KOPT-K1 (cell line): ENCODE measurements around the gene CHEK2.

ENCODE experiments used
- H3K27ac ChIP-seq: fragments of 200-600 bp; sonication (generic); 2 replicates; pipeline ENCODE4 v1.5.1; 2016; ENCODE audit warnings: antibody characterized with exemption, mild to moderate bottlenecking, low read depth, low read length; ENCODE audit not compliant: poor library complexity, severe bottlenecking
- H3K36me3 ChIP-seq: fragments of 200-600 bp; sonication (generic); 2 replicates; pipeline ENCODE4 v1.5.1; 2017; ENCODE audit warnings: antibody characterized with exemption, mild to moderate bottlenecking, low read length, moderate library complexity; ENCODE audit not compliant: insufficient read depth
- H3K9me3 ChIP-seq: fragments of 200-600 bp; sonication (generic); 2 replicates; pipeline ENCODE4 v1.5.1; 2017; ENCODE audit warnings: antibody characterized with exemption, low read length, mild to moderate bottlenecking; ENCODE audit not compliant: insufficient read depth, poor library complexity, severe bottlenecking

The CHEK2 gene

DNA sequence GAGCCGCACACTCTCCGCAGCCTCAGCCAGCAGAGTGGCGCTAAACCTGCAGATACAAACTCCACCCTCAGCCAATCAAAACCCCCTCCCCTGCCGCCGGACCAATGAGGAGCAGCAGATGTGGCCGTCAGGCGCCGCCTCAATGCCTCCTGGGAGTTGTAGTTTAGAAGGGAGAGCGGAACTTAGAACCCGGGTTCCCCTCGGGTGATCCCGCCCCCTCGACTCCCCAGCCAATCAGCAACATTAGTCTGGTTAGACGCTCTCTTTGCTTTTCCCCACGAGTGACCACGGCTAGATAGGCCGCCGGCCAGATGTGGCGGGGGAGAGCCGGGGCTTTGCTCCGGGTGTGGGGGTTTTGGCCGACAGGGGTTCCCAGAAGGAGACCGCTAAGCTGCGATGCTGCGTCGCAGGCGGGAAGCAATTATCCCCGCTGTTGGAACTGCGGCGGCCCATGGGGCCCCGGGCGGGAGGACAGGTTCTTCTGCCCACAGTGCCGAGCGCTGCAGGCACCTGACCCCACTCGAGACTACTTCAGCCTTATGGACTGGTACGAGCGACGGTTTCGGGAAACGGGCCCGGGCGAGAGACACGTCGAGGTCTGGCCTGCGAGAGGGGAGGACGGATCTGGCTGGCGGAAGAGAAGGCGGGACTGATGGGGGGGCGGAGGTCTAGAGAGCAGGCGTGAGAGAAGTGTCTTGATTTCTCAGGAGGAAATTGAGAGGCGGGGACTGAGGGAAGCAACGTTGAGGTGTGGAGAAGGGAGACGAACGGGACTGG is at the start of gene CHEK2, which contains the start of gene HSCB:
Gene CHEK2 (minus strand): TSS at position 36 of the 777 bp plus-strand sequence. CDS start 7,099 bp downstream, outside the sequence.
Gene HSCB (plus strand): TSS at position 255 of the 777 bp plus-strand sequence. CDS start 57 bp downstream, at position 312.
- peak within 1 kb of the TSS; percentile 90 for H3K27ac ChIP-seq
- peaks cover 46% of the 10 kb centered on the region for H3K36me3 ChIP-seq
- no peaks in the 10 kb centered on the region for H3K9me3 ChIP-seq

DNA sequence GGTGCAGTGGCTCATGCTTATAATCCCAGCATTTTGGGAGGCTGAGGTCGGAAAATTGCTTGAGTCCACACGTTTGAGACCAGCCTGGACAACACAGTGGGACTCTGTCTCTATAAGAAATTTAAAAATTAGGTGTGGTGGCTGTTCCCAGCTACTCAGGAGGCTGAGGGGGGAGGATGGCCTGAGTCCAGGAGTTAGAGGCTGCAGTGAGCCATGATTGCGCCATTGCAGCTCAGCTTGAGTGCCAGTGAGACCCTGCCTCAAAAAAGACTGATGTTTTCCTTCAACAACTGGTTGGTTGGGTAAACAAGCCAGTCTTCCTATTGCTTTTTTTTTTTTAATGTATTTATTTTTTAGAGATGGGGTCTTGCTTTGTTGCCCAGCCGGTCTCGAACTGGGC is 49.5 kb upstream of the CHEK2 start:
- Histone ChIP-seq H3K27ac (no peak overlapping the region), H3K36me3 (peaks cover 76% of the 10 kb centered on the region), H3K9me3 (no peaks in the 10 kb centered on the region)

- H3K27ac ChIP-seq: no peak overlapping the region
- H3K9me3 ChIP-seq: no peaks in the 10 kb centered on the region
- peaks cover 76% of the 10 kb centered on the region for H3K36me3 ChIP-seq
Observed at GRCh38 chr22:28788601-28789000, 47.0 kb upstream of the CHEK2 start.

GRCh38 chr22:28783786-28784671 is 42.4 kb upstream of the CHEK2 start:
- Histone ChIP-seq H3K36me3 (peaks cover 96% of the 10 kb centered on the region), H3K9me3 (no peaks in the 10 kb centered on the region), H3K27ac (no peak overlapping the region)

GRCh38 chr22:28780296-28780695 is 38.7 kb upstream of the CHEK2 start:
- Histone ChIP-seq H3K36me3 (peaks cover 95% of the 10 kb centered on the region), H3K27ac (no peak overlapping the region), H3K9me3 (no peaks in the 10 kb centered on the region)

- peaks cover 95% of the 10 kb centered on the region for H3K36me3 ChIP-seq
- H3K27ac ChIP-seq: no peak overlapping the region
Observed at GRCh38 chr22:28779833-28780232, 38.2 kb upstream of the CHEK2 start.

DNA sequence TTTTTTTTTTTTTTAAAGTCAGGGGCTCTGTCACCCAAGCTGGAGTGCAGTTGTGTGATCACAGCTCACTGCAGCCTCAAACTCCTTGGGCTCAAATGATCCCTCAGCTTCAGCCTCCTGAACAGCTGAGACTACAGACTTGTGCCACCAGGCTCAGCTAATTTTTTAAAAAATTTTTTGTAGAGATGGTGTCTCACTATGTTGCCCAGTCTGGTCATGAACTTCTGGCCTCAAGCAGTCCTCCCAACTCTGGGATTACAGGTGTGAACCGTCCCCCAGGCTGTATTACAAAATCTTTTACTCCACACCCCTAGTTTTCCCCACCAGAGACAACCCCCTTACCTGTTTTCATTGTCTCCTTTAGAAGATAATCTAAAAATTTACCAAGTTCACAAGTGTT is 32.8 kb upstream of the CHEK2 start:
- peaks cover 51% of the 10 kb centered on the region for H3K36me3 ChIP-seq
- peaks cover under 1% of the 10 kb centered on the region for H3K9me3 ChIP-seq
- H3K27ac ChIP-seq: no peak overlapping the region

More at GRCh38 chr22:28779833-28780232, 38.2 kb upstream of the CHEK2 start:
- H3K9me3 ChIP-seq: no peaks in the 10 kb centered on the region

DNA sequence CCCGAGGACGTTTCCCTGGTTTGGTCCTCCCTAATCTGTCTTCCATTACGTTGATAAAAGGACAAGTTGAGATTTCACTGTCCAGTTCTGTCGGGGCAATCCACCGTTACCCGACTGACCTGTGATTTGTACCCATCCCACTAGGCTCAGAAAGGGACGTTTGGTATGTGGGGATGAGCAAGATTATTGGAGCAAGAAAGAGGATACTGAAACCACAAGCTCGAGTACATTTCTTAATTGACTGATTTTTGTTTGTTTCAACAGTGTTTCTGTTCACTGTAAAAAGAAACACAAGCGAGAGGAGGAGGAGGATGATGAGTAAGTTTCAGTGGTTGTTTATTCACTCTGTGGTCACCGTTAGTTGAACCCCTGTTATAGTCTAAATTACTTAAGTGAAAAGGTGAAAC is 31.8 kb upstream of the CHEK2 start:
- Histone ChIP-seq H3K27ac (peak overlapping the region; percentile 92), H3K36me3 (peaks cover 42% of the 10 kb centered on the region), H3K9me3 (peaks cover 6% of the 10 kb centered on the region)

DNA sequence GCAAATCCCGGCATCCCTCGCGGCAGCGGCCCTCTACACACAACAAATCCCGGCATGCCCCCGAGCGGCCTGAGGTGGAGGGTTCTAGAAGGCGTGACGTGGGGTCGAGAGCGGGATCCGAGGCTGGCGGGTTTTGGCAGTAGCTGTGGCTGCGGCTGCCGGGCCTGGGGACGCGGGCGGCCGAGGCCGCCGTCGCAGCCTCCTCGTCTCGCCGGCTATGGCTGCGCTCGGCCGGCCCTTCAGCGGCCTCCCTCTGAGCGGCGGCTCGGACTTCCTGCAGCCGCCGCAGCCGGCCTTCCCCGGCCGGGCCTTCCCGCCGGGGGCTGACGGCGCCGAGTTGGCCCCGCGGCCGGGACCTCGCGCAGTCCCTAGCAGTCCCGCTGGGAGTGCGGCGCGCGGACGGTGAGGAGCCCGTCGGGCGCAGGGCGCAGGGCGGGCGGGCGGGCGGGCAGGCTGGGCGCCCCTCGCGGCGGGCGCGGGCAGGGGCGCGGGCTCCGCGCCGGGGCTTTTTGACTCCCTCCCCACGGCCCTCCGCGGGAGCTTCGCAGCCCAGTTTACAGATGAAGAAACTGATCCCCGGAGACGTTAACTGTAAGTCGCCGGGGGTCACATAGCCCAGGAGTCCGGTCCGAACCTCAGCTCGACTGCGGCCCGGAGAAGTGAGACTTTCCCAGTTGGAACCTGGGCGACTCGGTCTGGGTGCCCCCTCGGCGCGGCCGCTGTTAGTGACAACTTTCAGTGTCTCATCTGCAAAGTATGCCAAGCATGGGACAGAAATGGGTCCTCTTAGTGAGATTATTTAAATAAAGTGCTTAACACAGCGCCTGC is 31.2 kb upstream of the CHEK2 start, which contains the start of gene CCDC117:
Gene CCDC117 (plus strand): TSS at position 63 of the 828 bp plus-strand sequence. CDS start 155 bp downstream, at position 218.
- peaks cover 6% of the 10 kb centered on the region for H3K9me3 ChIP-seq
- H3K27ac ChIP-seq: peak within 1 kb of the TSS; percentile 92
- H3K36me3 ChIP-seq: peaks cover 36% of the 10 kb centered on the region

GRCh38 chr22:28771195-28771791 is 29.7 kb upstream of the CHEK2 start:
- no peak overlapping the region for H3K27ac ChIP-seq
- H3K9me3 ChIP-seq: peaks cover 6% of the 10 kb centered on the region
- H3K36me3 ChIP-seq: peaks cover 22% of the 10 kb centered on the region

DNA sequence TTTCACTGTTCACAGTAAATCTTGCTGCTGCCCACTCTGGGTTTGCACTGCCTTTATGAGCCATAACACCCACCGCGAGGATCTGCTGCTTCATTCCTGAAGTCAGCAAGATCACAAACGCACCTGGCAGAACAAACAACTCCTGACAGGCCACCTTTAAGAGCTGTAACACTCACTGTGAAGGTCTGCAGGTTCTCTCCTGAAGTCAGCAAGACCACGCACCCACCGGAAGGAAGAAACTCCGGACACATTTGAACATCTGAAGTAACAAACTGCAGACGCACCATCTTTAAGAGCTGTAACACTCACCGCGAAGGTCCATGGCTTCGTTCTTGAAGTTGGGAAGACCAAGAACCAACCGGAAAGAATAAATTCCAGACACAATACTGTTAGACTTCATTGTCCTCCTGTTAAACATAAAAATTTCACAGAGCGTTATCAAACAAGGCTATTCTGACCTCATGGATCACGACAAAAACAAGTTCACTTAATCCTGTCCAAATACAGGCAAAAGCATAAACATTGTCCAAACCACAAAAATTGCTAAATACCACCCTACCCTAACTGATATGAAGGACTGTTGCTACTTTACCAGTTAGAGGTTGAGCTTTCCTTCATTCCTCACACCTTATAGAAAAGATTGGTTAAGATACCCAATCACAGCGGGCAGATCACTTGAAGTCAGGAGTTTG is 27.9 kb upstream of the CHEK2 start:
- Histone ChIP-seq H3K27ac (no peak overlapping the region), H3K9me3 (peaks cover 6% of the 10 kb centered on the region), H3K36me3 (peaks cover 4% of the 10 kb centered on the region)

DNA sequence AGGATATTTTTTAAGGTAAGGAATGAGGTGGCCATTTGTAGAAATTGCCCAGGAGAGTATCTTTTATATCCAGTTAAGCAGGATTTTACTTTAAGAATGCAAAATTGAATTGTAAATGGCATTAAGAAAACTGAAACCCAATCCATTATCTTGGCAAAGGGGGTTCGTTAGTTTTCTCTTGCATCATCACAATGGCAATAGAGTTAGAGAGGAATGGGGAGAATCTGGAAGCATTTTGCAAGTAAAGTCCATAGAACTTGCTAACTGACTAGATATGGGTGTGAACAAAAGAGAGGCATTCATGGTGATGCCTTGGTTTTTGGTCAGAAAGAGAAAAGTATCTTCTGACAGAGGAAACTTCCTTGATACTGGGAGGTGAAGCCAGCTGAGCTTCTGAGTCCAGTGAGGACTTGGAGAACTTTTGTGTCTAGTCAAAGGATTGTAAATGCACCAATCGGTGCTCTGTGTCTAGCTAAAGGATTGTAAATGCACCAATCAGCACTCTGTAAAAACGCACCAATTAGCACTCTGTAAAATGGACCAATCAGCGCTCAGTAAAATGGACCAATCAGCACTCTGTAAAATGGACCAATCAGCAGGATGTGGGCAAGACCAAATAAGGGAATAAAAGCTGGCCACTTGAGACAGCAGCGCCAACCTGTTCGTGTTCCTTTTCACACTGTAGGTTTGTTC is 27.2 kb upstream of the CHEK2 start:
- Histone ChIP-seq H3K9me3 (peaks cover 6% of the 10 kb centered on the region), H3K36me3 (no peaks in the 10 kb centered on the region), H3K27ac (no peak overlapping the region)

DNA sequence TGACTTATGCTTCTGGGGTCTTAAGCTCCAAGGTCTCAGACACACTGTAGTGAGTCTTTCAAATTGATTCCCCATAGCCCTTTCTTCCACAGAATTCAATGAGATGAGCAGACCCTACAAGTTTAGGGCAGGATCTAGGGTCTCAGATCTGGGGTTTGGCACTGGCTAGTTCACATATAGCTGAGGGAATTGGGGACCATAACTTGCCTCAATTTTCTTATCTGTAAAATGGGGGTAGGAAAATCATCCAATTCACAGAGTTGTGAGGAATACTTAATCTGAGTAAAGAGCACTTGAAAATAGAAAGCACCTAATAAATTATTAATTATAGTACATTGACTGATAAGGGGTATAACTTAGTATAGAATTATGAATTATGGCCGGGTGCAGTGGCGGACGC is 25.0 kb upstream of the CHEK2 start:
- Histone ChIP-seq H3K27ac (no peak overlapping the region), H3K36me3 (no peaks in the 10 kb centered on the region), H3K9me3 (peaks cover 6% of the 10 kb centered on the region)
